ENCODE measurements around the gene TMEM132C. TPM values are rescaled to one million over a fixed set of nuclear protein-coding genes. Genes with fewer than 3 reads are reported as not detected.

Gene TMEM132C
- total RNA-seq, 1 donor from 2014 or later, result not detected

- no peak for DNase-seq (ENCODE audit: extremely low read depth, low read depth, low spot score)
These were observed 135.7 kb downstream of the TMEM132C start for GRCh38 chr12:128402486-128403243.

DNA sequence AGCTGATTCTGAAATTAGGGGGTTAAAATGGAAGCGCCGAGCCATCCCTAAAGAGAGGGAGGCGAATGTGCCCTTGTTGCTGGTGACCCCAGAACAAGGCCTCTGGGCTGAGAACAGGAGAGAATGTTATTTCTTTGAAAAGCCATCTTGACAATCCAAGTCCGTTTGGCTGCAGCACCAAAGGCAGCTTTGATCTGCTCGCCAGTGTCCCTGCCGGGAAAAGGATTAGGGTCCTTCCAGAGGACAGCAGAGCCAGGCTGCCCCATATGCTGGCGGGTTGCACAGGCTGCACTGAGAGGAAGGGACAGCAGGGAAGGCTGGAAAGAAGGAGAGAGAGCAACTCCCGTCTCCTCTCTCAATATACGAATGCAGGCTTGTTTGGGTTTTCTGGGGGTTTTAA lies 141.7 kb downstream of the TMEM132C start:
- no peak for DNase-seq (ENCODE audit: extremely low read depth, low read depth, low spot score)

DNA sequence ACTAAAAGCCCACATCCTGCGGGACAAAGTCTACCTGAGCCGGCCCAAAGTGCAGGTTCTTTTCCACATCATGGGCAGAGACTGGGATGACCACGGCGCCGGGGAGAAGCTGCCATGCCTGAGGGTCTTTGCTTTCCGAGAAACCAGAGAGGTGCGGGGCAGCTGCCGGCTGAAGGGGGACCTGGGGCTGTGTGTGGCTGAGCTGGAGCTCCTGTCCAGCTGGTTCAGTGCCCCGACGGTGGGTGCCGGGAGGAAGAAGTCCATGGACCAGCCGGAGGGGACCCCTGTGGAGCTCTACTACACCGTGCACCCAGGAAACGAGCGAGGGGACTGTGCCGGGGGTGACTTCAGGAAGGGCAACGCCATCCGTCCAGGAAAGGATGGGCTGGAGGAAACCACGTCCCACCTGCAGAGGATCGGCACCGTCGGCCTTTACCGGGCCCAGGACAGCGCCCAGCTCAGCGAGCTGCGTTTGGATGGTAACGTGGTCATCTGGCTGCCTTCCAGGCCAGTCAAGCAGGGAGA lies 148.1 kb downstream of the TMEM132C start:
- DNase-seq (ENCODE audit: extremely low read depth, low read depth, low spot score), result no peak

- no peak for DNase-seq (ENCODE audit: extremely low read depth, low read depth, low spot score)
These were observed 152.0 kb downstream of the TMEM132C start for GRCh38 chr12:128418944-128419343.

GRCh38 chr12:128420163-128420562 lies 153.2 kb downstream of the TMEM132C start:
- DNase-seq (ENCODE audit: extremely low read depth, low read depth, low spot score), result no peak

DNA sequence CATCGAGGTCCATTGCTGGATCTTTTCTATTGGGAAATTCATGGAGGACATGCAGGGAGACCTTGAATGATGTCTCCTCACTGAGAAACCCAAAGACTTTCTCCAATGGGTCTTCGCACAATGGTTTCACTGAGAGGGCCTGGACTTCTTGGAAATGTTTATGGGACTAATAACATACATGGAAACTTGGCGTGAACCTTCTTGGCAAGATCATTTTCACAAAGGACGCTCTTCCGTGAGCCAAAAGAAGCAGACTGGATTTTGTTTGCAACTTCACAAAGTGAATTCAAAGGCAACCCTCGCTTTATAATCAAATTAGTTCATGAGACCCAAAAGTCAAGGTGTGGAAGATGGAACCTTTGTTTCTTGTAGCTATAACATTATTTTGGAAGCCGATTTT lies 154.4 kb downstream of the TMEM132C start:
- DNase-seq (ENCODE audit: extremely low read depth, low read depth, low spot score), result no peak

- DNase-seq (ENCODE audit: extremely low read depth, low read depth, low spot score), result no peak
These were observed 156.2 kb downstream of the TMEM132C start for GRCh38 chr12:128423205-128423604.

DNA sequence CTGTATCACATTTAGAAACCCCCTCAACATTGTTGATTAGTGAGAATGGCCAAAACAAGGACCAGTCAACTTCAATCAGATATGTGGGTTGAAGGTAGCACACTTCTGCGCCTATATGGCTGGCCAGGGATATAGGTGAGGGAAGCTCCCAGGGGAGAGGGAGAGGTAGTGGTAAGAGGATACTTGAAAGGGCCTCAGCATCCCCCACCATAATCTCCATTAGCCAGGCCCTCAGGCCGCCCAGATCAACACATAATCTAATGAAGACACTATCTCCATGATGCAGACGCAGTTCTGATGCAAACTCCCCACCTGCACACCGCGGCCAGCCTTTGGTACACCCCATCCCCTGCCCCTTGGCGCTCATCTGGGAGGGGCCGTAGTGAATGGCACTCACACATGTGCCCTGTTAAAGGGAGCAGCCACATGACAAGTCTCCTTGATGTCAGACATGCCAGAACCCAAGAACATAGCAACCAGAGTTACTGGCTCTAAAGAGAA lies 158.0 kb downstream of the TMEM132C start:
- no peak for DNase-seq (ENCODE audit: extremely low read depth, low read depth, low spot score)

- no peak for DNase-seq (ENCODE audit: extremely low read depth, low read depth, low spot score)
These were observed 158.8 kb downstream of the TMEM132C start for GRCh38 chr12:128425666-128426331.

DNA sequence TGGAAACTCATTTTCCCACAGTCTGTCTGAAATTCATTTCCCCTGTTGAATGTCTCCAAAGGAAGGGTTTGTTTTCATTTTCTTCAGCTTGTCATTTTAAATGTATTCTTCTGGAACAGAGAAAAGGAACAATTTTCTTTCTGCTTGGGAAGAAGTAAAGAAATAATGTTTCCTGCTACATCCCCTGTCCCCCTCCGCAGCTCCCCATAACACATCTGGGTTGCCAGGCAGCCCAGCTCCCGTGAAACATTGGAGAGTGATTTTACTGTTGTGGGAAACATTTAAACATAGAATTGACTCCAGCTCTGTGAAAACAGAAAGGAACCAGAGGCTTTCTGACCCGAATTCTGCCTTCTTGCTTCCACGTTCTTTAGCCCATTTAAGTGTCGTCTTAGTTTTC lies 159.5 kb downstream of the TMEM132C start:
- DNase-seq (ENCODE audit: extremely low read depth, low read depth, low spot score), result no peak

- no peak for DNase-seq (ENCODE audit: extremely low read depth, low read depth, low spot score)
These were observed 172.8 kb downstream of the TMEM132C start for GRCh38 chr12:128439796-128440195.

DNA sequence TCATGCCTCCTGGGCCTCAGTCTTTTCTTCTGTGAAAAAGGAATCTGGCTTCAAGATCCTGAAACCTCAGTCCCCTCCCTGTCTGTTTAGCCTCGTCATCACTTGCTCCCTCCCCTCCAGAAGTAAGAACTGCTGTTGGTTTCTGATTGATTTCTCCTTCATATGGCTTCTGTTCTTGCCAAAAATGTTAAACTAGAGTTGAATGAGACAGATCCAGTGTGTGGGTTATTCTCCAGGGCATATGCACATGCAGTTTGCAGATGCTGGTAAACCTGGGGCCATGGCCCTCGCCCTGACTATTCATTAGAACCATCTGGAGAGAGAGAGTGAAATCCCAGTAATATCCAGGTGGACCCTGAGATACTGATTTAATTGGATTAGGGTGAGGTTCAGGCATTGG lies 175.1 kb downstream of the TMEM132C start:
- DNase-seq (ENCODE audit: extremely low read depth, low read depth, low spot score), result no peak

GRCh38 chr12:128444598-128444997 lies 177.6 kb downstream of the TMEM132C start:
- DNase-seq (ENCODE audit: extremely low read depth, low read depth, low spot score), result no peak

- no peak for DNase-seq (ENCODE audit: extremely low read depth, low read depth, low spot score)
These were observed 178.6 kb downstream of the TMEM132C start for GRCh38 chr12:128445415-128446127.

DNA sequence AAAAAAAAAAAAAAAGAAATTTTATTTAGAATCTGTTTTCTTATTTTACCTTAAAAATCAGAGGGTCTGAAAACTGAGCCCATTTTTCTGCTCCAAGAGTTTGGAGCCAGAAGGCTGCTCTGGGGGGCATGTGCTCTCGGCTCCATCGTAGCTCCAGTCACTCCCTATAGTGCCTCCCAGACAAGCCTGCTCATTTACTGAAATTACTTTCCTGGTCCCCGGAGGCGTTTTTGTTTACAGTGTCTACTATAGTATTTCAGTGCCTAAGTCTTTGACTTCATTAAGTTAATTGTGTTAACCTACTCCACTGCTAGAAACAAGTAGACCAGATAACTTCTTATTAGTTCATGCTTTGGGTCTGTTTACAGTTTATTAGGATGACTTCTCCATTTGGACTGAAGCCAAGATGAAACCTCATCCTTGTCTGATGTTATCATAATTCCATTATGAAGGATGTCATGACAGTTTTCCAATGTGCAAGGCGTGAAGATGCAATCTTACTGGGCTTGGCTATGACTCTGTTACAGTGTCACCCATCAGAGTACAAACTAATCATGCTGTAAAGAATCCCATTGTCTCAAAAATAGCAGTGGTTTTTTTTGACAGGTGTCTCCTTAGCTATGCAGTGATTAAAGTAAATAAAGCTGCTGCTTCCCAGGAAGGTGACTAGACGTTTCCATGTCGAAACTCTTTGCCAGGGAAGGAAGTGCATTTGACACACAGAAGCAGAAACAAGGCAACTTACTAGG lies 182.3 kb downstream of the TMEM132C start:
- DNase-seq (ENCODE audit: extremely low read depth, low read depth, low spot score), result no peak

- no peak for DNase-seq (ENCODE audit: extremely low read depth, low read depth, low spot score)
These were observed 183.8 kb downstream of the TMEM132C start for GRCh38 chr12:128450810-128451209.

DNA sequence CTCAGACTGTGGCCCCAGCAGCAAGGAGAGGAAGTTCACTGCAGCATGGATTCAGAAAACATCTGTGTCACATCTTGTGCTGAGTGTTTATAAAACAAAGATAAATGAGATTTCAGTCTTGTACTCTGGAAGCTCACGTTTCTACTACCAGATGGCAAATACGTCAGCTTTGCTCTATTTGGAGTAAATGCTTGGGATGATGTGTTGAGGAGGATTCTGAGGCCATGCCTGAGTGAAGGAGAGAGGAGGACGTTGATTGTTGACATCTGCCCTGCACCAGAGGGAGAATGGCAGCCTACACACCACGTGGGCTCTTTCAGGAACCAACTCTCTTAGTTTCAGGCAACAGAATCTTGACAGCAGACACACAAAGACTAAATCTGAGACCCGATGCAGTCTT lies 188.9 kb downstream of the TMEM132C start:
- no peak for DNase-seq (ENCODE audit: extremely low read depth, low read depth, low spot score)

DNA sequence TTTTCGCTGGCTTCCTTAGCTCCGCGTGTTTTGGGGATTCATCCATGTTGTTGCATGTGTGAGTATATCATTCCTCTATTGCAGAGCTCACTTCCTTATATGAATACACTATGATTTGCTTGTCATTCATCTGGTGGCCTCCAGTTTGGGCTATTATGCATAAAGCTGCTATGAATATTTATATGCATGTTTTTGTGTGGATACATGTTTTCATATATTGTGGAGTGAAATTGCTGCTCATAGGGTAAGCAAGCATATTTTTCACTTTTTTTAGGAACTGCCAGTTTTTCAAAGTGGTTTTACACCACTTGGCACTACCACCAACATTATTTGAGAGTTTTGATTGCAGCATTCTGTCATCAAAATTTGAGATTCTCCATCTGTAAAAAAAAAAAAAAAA lies 190.0 kb downstream of the TMEM132C start:
- DNase-seq (ENCODE audit: extremely low read depth, low read depth, low spot score), result no peak

GRCh38 chr12:128458301-128458974 lies 191.5 kb downstream of the TMEM132C start:
- DNase-seq (ENCODE audit: extremely low read depth, low read depth, low spot score), result no peak

DNA sequence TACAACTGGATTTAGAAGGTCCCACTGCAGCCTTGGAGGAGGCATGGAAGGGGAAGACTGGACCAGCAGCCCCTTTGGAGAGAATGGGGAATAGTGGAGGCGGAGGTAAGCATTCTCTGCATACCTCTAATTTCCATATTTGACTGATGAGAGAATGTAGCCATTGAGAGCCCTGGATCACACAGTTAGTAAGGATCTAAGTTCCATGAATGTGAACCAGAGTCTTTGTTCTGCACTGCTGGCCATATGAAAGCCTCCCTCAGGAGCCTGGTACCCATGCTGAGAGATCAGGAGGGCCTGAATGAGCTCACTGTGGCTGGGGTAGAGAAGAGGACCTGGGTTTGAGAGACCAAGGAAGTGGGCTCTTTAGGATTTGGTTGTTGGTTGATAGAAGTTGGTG lies 192.1 kb downstream of the TMEM132C start:
- DNase-seq (ENCODE audit: extremely low read depth, low read depth, low spot score), result no peak
